HepG2 (cell line): ENCODE results near the gene LRRC74A. TPM values are rescaled to one million over a fixed set of nuclear protein-coding genes. Genes with fewer than 3 reads are reported as not detected.
A peak's percentile ranks its signal among the peaks of the same experiment; 100 is the strongest.

Experiments
- BRD4 ChIP-seq: sonication (generic); formaldehyde crosslinking; IDR thresholded peaks from 2 replicates; pipeline ENCODE4 v1.4.0; 2020; ENCODE audit warnings: missing genetic modification reagents
- CBFB ChIP-seq: sonication (generic); formaldehyde crosslinking; IDR thresholded peaks from 2 replicates; pipeline ENCODE4 v1.4.0; 2020; ENCODE audit warnings: missing genetic modification reagents
- FOXJ3 ChIP-seq: sonication (generic); formaldehyde crosslinking; IDR thresholded peaks from 2 replicates; pipeline ENCODE4 v1.4.0; 2020; ENCODE audit warnings: missing genetic modification reagents, mild to moderate bottlenecking, borderline replicate concordance
- FOXM1 ChIP-seq: sonication (generic); formaldehyde crosslinking; IDR thresholded peaks from 2 replicates; pipeline ENCODE4 v1.5.0; 2020; ENCODE audit warnings: missing genetic modification reagents
- HDAC2 ChIP-seq: sonication (generic); formaldehyde crosslinking; IDR thresholded peaks from 2 replicates; pipeline ENCODE4 v1.4.0; 2020; ENCODE audit warnings: missing genetic modification reagents
- SOX13 ChIP-seq, 3 experiments: fragments of 450-650 bp in 1 of 3; sonication (generic) in 1 of 3; formaldehyde crosslinking in 1 of 3; IDR thresholded peaks in 2 of 3; conservative IDR thresholded peaks in 1 of 3; 2 replicates each; pipeline versions ENCODE4 v1.5.0 to v1.6.1; 2016 to 2020; ENCODE audit warnings: antibody characterized with exemption in 1 of 3, mild to moderate bottlenecking in 1 of 3, missing compliant biosample characterization in 1 of 3, missing genetic modification reagents in 1 of 3, moderate library complexity in 1 of 3
- SOX6 ChIP-seq, 2 experiments: fragments of 450-650 bp in 1 of 2; sonication (generic) in 1 of 2; formaldehyde crosslinking in 1 of 2; IDR thresholded peaks; 2 replicates each; pipeline versions ENCODE4 v1.4.0 to v1.6.1; 2017 to 2020; ENCODE audit warnings: antibody characterized with exemption in 1 of 2, mild to moderate bottlenecking in 1 of 2, missing genetic modification reagents in 1 of 2
- ZBTB1 ChIP-seq: sonication (generic); formaldehyde crosslinking; IDR thresholded peaks from 2 replicates; pipeline ENCODE4 v1.4.0; 2020; ENCODE audit warnings: missing genetic modification reagents, borderline replicate concordance
- ZNF543 ChIP-seq: sonication (generic); formaldehyde crosslinking; IDR thresholded peaks from 2 replicates; pipeline ENCODE4 v1.4.0; 2020; ENCODE audit warnings: mild to moderate bottlenecking, missing genetic modification reagents
- ZNF567 ChIP-seq: sonication (generic); formaldehyde crosslinking; IDR thresholded peaks from 2 replicates; pipeline ENCODE4 v1.8.1; 2023; ENCODE audit warnings: mild to moderate bottlenecking, missing genetic modification reagents, borderline replicate concordance
- ZSCAN22 ChIP-seq: sonication (generic); formaldehyde crosslinking; IDR thresholded peaks from 2 replicates; pipeline ENCODE4 v1.4.0; 2020; ENCODE audit warnings: mild to moderate bottlenecking, missing genetic modification reagents
- polyA plus RNA-seq, 8 experiments: library from polyadenylated mRNA; depleted of rRNA in 3 of 8; stranded (reverse) in 7 of 8; unstranded in 1 of 8; fragments of >200 nt; fragmentation: Illumina TruSeq in 4 of 8; extraction: Trizol in 4 of 8; gene quantifications; 2 replicates each; pipeline versions ENCODE4 v1.2.1 to v1.2.3, GENCODE V29; 2011 to 2016; ENCODE audit warnings: low read depth in 4 of 8, missing spikeins in 1 of 8, mixed read lengths in 1 of 8; ENCODE audit not compliant: insufficient read depth in 1 of 8
- total RNA-seq, 5 experiments: library from RNA; depleted of rRNA; stranded (reverse); fragments of >200 nt; fragmentation: Illumina TruSeq; extraction: Trizol; gene quantifications; 2 replicates each; pipeline ENCODE4 v1.2.3, GENCODE V29; 2016; ENCODE audit warnings: low read depth in 1 of 5
- TF ChIP-seq, protein P1 (sequence below): sonication (generic); formaldehyde crosslinking; IDR thresholded peaks from 2 replicates; pipeline ENCODE4 v1.5.1; 2020; ENCODE audit warnings: mild to moderate bottlenecking, missing genetic modification reagents, borderline replicate concordance
- TF ChIP-seq, protein P2 (sequence below): IDR thresholded peaks from 2 replicates; pipeline ENCODE4 v1.6.1; 2016; ENCODE audit warnings: control low read depth
- TF ChIP-seq, protein P3 (sequence below): sonication (generic); formaldehyde crosslinking; IDR thresholded peaks from 2 replicates; pipeline ENCODE4 v1.4.0; 2020; ENCODE audit warnings: missing genetic modification reagents
- TF ChIP-seq, protein P4 (sequence below): sonication (generic); formaldehyde crosslinking; IDR thresholded peaks from 2 replicates; pipeline ENCODE4 v1.9.0; 2021; ENCODE audit warnings: missing genetic modification reagents, mild to moderate bottlenecking, borderline replicate concordance
- TF ChIP-seq, protein P5 (sequence below): IDR thresholded peaks from 2 replicates; pipeline ENCODE4 v1.6.1; 2012; ENCODE audit warnings: inconsistent platforms
- TF ChIP-seq, protein P6 (sequence below): sonication (generic); formaldehyde crosslinking; IDR thresholded peaks from 2 replicates; pipeline ENCODE4 v1.8.0; 2023; ENCODE audit warnings: mild to moderate bottlenecking, missing genetic modification reagents
- TF ChIP-seq, protein P7 (sequence below): IDR thresholded peaks from 2 replicates; pipeline ENCODE4 v1.6.1; 2016; ENCODE audit warnings: mild to moderate bottlenecking, missing biosample characterization, missing genetic modification reagents

Gene LRRC74A
- total and polyA plus RNA-seq, 2 of the 13 experiments (the other 11 are each of a cell fraction or from before 2014, with no cell fraction given), result not detected

DNA sequence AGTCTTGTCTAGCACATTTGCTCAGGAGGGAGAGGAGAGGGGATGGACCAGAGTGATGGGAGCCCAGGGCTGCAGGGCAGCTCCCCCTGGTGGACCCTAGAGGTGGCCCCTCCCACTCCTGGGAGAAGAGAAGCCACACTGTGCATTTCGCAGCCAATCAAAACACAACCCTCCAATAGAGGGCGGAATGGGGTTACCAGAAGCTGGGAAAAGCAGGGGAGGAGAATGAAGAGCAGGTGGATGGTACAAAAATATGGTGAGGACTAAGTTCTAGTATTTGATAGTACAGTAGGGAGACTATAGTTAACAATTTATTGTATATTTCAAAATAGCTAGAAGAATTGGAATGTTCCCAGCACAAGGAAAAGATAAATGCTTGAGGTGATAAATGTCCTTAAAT is 41.3 kb upstream of the LRRC74A start (continued):
- TF ChIP-seq, protein P1, sequence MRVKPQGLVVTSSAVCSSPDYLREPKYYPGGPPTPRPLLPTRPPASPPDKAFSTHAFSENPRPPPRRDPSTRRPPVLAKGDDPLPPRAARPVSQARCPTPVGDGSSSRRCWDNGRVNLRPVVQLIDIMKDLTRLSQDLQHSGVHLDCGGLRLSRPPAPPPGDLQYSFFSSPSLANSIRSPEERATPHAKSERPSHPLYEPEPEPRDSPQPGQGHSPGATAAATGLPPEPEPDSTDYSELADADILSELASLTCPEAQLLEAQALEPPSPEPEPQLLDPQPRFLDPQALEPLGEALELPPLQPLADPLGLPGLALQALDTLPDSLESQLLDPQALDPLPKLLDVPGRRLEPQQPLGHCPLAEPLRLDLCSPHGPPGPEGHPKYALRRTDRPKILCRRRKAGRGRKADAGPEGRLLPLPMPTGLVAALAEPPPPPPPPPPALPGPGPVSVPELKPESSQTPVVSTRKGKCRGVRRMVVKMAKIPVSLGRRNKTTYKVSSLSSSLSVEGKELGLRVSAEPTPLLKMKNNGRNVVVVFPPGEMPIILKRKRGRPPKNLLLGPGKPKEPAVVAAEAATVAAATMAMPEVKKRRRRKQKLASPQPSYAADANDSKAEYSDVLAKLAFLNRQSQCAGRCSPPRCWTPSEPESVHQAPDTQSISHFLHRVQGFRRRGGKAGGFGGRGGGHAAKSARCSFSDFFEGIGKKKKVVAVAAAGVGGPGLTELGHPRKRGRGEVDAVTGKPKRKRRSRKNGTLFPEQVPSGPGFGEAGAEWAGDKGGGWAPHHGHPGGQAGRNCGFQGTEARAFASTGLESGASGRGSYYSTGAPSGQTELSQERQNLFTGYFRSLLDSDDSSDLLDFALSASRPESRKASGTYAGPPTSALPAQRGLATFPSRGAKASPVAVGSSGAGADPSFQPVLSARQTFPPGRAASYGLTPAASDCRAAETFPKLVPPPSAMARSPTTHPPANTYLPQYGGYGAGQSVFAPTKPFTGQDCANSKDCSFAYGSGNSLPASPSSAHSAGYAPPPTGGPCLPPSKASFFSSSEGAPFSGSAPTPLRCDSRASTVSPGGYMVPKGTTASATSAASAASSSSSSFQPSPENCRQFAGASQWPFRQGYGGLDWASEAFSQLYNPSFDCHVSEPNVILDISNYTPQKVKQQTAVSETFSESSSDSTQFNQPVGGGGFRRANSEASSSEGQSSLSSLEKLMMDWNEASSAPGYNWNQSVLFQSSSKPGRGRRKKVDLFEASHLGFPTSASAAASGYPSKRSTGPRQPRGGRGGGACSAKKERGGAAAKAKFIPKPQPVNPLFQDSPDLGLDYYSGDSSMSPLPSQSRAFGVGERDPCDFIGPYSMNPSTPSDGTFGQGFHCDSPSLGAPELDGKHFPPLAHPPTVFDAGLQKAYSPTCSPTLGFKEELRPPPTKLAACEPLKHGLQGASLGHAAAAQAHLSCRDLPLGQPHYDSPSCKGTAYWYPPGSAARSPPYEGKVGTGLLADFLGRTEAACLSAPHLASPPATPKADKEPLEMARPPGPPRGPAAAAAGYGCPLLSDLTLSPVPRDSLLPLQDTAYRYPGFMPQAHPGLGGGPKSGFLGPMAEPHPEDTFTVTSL (CRISPR knock-in tag), result no peak
- TF ChIP-seq BRD4 (no peak), ZNF567 (CRISPR knock-in tag) (peak; percentile 79; the same call in 1 of the 2 replicates), ZSCAN22 (CRISPR knock-in tag) (no peak), SOX13 (IDR thresholded peaks at IDR 0.05) (no peak), SOX13 (CRISPR knock-in tag; conservative IDR thresholded peaks at IDR 0.05 in 1 of 2, IDR thresholded peaks at IDR 0.05 in 1 of 2) (no peak), SOX6 (IDR thresholded peaks at IDR 0.05) (no peak), SOX6 (CRISPR knock-in tag; IDR thresholded peaks at IDR 0.05) (no peak; the same call in 1 of the 2 replicates), ZBTB1 (CRISPR knock-in tag) (no peak), CBFB (CRISPR knock-in tag) (0 out of 2 replicates have a peak, but pooled peaks have one; percentile 26), ZNF543 (CRISPR knock-in tag) (no peak), FOXJ3 (CRISPR knock-in tag) (peak; percentile 36; the same call in 1 of the 2 replicates), FOXM1 (CRISPR knock-in tag) (no peak), HDAC2 (CRISPR knock-in tag) (no peak)
- TF ChIP-seq, protein P2, sequence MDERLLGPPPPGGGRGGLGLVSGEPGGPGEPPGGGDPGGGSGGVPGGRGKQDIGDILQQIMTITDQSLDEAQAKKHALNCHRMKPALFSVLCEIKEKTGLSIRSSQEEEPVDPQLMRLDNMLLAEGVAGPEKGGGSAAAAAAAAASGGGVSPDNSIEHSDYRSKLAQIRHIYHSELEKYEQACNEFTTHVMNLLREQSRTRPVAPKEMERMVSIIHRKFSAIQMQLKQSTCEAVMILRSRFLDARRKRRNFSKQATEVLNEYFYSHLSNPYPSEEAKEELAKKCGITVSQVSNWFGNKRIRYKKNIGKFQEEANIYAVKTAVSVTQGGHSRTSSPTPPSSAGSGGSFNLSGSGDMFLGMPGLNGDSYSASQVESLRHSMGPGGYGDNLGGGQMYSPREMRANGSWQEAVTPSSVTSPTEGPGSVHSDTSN (CRISPR knock-in tag), result no peak
- TF ChIP-seq, protein P3, sequence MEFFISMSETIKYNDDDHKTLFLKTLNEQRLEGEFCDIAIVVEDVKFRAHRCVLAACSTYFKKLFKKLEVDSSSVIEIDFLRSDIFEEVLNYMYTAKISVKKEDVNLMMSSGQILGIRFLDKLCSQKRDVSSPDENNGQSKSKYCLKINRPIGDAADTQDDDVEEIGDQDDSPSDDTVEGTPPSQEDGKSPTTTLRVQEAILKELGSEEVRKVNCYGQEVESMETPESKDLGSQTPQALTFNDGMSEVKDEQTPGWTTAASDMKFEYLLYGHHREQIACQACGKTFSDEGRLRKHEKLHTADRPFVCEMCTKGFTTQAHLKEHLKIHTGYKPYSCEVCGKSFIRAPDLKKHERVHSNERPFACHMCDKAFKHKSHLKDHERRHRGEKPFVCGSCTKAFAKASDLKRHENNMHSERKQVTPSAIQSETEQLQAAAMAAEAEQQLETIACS, result no peak
- TF ChIP-seq, protein P4, sequence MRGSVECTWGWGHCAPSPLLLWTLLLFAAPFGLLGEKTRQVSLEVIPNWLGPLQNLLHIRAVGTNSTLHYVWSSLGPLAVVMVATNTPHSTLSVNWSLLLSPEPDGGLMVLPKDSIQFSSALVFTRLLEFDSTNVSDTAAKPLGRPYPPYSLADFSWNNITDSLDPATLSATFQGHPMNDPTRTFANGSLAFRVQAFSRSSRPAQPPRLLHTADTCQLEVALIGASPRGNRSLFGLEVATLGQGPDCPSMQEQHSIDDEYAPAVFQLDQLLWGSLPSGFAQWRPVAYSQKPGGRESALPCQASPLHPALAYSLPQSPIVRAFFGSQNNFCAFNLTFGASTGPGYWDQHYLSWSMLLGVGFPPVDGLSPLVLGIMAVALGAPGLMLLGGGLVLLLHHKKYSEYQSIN (CRISPR knock-in tag), result no peak
- TF ChIP-seq, protein P5, sequence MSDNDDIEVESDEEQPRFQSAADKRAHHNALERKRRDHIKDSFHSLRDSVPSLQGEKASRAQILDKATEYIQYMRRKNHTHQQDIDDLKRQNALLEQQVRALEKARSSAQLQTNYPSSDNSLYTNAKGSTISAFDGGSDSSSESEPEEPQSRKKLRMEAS, result 0 out of 2 replicates have a peak, but pooled peaks have one; percentile 13
- TF ChIP-seq, protein P6, sequence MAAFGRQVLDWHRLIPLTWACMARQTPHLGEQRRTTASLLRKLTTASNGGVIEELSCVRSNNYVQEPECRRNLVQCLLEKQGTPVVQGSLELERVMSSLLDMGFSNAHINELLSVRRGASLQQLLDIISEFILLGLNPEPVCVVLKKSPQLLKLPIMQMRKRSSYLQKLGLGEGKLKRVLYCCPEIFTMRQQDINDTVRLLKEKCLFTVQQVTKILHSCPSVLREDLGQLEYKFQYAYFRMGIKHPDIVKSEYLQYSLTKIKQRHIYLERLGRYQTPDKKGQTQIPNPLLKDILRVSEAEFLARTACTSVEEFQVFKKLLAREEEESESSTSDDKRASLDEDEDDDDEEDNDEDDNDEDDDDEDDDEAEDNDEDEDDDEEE (CRISPR knock-in tag), result no peak
- TF ChIP-seq, protein P7, sequence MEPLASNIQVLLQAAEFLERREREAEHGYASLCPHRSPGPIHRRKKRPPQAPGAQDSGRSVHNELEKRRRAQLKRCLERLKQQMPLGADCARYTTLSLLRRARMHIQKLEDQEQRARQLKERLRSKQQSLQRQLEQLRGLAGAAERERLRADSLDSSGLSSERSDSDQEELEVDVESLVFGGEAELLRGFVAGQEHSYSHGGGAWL (CRISPR knock-in tag), result no peak
